ENCODE measurements around the gene AIMP2. TPM values are rescaled to one million over a fixed set of nuclear protein-coding genes. Genes with fewer than 3 reads are reported as not detected.
"Not testable (repeated sequence)": the region's sequence is repeated elsewhere in the genome, so short reads cannot be mapped to it uniquely, and the experiment has no call there.

Gene AIMP2
- total RNA-seq, 1 experiment from 2014 or later: 68.4 TPM

DNA sequence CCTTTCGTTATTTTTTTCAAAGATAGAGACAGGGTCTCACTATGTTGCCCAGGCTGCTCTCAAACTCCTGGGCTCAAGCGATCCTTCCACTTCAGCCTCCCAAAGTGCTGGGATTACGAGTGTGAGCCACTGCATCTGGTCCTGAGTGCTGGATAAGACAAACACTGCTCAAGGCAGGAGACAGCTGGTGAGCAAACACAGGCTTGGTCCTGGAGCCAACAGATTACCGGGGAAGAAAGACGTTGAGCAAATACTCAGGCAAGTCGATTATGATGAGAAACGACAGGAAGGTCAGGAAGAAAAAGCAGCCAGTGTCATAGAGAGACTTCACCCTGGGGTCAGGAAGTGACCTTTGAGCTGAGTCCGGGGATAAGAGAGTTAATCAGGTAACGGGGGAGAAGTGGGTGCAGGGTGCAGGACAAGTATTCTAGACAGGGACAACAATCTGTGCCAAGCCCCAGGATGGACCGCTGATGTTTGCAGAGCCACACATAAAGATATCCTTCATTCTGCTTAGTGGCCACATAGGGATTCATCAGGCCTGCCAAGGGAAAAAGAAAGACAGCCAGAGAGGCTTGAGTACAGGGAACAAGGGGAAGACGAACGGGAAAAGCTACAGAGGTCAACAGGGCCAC, 29.3 kb upstream of the AIMP2 start:
- POLR2A ChIA-PET (ENCODE audit: unreplicated experiment); H2AFZ ChIP-seq (ENCODE audit: low read length); H3K9ac ChIP-seq (ENCODE audit: low read length); H4K20me1 ChIP-seq (ENCODE audit: low read length); H3K27ac ChIP-seq (ENCODE audit: low read length); H3K9me3 ChIP-seq (ENCODE audit: low read length); H3K4me1 ChIP-seq (ENCODE audit: insufficient read depth, low read length); H3K9me2 ChIP-seq (replicated peaks; ENCODE audit: low read length); BruUV-seq (replicated peaks); H3F3A ChIP-seq (ENCODE audit: low read length, unreplicated experiment); H3K4me2 ChIP-seq (ENCODE audit: low read length); DNase-seq; H3K27me3 ChIP-seq (ENCODE audit: low read length); CTCF ChIA-PET; H3K4me3 ChIP-seq (ENCODE audit: low read length); H3K79me2 ChIP-seq (ENCODE audit: low read length); intact Hi-C loops (cut with micrococcal nuclease); H3K36me3 ChIP-seq (ENCODE audit: low read depth, low read length); ATAC-seq: not testable (repeated sequence)

DNA sequence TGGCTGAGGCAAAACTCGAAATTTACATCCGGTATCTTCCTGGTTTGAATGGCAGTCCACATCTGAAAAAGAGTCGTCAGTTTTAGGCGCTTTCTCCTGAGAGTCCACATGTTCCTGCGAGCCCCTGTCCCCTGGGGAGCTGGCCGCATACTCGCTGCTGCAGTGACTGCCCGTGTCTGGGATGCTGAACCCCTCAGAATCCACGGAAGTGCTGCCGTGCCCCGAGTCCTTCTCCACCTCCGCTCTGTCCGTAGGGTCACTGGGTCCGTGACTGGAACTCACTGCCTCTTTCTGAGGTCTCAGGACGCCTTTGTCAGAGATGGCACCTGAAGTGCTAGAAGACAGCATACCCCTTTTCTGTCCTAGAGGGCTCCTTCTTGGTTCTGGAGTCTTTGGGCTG, 22.0 kb upstream of the AIMP2 start:
- H3K4me1 ChIP-seq (ENCODE audit: insufficient read depth, low read length); H2AFZ ChIP-seq (ENCODE audit: low read length); H3K36me3 ChIP-seq (ENCODE audit: low read depth, low read length); H3K79me2 ChIP-seq (ENCODE audit: low read length); intact Hi-C loops (cut with micrococcal nuclease); ATAC-seq; H3K9ac ChIP-seq (ENCODE audit: low read length); H3F3A ChIP-seq (ENCODE audit: low read length, unreplicated experiment); H3K27me3 ChIP-seq (ENCODE audit: low read length); POLR2A ChIA-PET (ENCODE audit: unreplicated experiment); H3K4me2 ChIP-seq (ENCODE audit: low read length); H3K9me3 ChIP-seq (ENCODE audit: low read length); CTCF ChIA-PET; H4K20me1 ChIP-seq (ENCODE audit: low read length); H3K27ac ChIP-seq (ENCODE audit: low read length); DNase-seq; H3K4me3 ChIP-seq (ENCODE audit: low read length); H3K9me2 ChIP-seq (replicated peaks; ENCODE audit: low read length): not testable (repeated sequence)
- BruUV-seq (replicated peaks): TSS peak; percentile 46

DNA sequence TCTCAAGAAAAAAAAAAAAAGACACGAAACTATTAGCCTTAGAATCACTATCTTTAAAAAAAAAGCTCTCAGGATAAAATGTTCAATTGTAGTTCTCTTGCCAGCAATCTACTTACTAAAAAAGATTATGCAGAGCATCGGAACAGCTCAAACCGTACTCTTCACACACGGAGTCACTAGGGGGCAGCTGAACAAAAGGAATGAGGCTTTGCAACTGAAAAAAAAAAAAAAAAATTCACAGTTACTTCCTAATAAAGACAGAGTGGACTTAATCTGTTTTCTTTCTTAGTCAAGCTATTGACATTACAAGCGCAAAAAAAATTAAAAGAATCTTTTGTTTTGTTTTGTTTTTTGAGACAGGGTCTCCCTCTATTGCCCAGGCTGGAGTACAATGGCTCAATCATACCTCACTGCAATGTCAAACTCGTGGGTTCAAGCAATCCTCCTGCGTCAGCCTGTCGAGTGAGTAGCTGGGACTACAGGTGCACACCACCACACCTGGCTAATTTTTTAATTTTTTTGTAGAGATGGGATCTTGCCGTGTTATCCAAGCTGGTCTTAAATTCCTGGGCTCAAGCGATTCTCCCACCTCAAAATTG, 11.8 kb upstream of the AIMP2 start:
- no peak overlapping the region for H3K27ac ChIP-seq (ENCODE audit: low read length)
- no peak overlapping the region for H3K4me2 ChIP-seq (ENCODE audit: low read length)
- intact Hi-C loops (cut with micrococcal nuclease): loop anchor here (1.0 kb wide), 1 partner anchor 326 kb away; no protein-coding TSS in a partner anchor
- no peak overlapping the region for H3K9ac ChIP-seq (ENCODE audit: low read length)
- H3F3A ChIP-seq (ENCODE audit: low read length, unreplicated experiment): no peaks in the 10 kb centered on the region
- ATAC-seq: peak; percentile 69
- ChIA-PET POLR2A (ENCODE audit: unreplicated experiment) (interaction anchor here (0.6 to 0.7 kb wide), 3 partner anchors 13 to 120 kb away, joined by 3 to 7 read pairs (median 5); no protein-coding TSS in a partner anchor), CTCF (interaction anchor here (0.6 to 1.3 kb wide), 18 partner anchors 13 to 445 kb away, joined by 3 to 11 read pairs (median 5); no protein-coding TSS in a partner anchor)
- no peaks in the 10 kb centered on the region for H4K20me1 ChIP-seq (ENCODE audit: low read length)
- no peak for TF ChIP-seq EZH2phosphoT487 (IDR thresholded peaks at IDR 0.05; ENCODE audit: borderline replicate concordance, low read length)
- TF ChIP-seq, protein P1, sequence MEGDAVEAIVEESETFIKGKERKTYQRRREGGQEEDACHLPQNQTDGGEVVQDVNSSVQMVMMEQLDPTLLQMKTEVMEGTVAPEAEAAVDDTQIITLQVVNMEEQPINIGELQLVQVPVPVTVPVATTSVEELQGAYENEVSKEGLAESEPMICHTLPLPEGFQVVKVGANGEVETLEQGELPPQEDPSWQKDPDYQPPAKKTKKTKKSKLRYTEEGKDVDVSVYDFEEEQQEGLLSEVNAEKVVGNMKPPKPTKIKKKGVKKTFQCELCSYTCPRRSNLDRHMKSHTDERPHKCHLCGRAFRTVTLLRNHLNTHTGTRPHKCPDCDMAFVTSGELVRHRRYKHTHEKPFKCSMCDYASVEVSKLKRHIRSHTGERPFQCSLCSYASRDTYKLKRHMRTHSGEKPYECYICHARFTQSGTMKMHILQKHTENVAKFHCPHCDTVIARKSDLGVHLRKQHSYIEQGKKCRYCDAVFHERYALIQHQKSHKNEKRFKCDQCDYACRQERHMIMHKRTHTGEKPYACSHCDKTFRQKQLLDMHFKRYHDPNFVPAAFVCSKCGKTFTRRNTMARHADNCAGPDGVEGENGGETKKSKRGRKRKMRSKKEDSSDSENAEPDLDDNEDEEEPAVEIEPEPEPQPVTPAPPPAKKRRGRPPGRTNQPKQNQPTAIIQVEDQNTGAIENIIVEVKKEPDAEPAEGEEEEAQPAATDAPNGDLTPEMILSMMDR (conservative IDR thresholded peaks at IDR 0.05; ENCODE audit: low read depth, low read length): peak; percentile 81
- H3K36me3 ChIP-seq (ENCODE audit: low read depth, low read length): peaks cover 9% of the 10 kb centered on the region
- H3K4me1 ChIP-seq (ENCODE audit: insufficient read depth, low read length): peaks cover 13% of the 10 kb centered on the region
- H3K9me2 ChIP-seq (replicated peaks; ENCODE audit: low read length): no peaks in the 10 kb centered on the region
- no peaks in the 10 kb centered on the region for H3K9me3 ChIP-seq (ENCODE audit: low read length)
- no peaks in the 10 kb centered on the region for H3K79me2 ChIP-seq (ENCODE audit: low read length)
- DNase-seq: peak; percentile 72
- no peak overlapping the region for H3K4me3 ChIP-seq (ENCODE audit: low read length)
- H3K27me3 ChIP-seq (ENCODE audit: low read length): no peaks in the 10 kb centered on the region
- no TSS peak for BruUV-seq (replicated peaks)
- H2AFZ ChIP-seq (ENCODE audit: low read length): no peak overlapping the region

DNA sequence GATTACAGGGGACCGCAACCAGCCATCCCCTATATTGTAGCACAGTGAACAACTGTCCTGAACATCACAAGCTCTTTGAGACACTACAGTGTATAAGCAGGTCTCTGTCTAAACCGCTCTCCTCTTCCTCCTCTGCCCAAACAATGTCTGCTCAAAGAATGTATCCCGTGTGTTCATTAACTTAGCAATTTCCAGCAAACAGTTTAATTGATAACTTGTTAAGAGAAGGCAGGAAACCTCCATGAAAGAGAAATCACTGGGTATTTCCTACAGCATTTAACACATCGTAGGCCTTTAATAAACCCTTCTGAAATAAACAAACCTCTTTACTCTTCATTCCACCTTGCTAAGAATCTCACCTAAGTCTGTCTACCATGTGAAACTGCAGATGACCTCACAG, 1.7 kb upstream of the AIMP2 start:
- Histone ChIP-seq H3K9me3 (ENCODE audit: low read length) (no peaks in the 10 kb centered on the region), H3K27ac (ENCODE audit: low read length) (no peak overlapping the region), H3K27me3 (ENCODE audit: low read length) (no peaks in the 10 kb centered on the region), H3K36me3 (ENCODE audit: low read depth, low read length) (peaks cover 9% of the 10 kb centered on the region), H3K4me3 (ENCODE audit: low read length) (no peak overlapping the region), H3K4me1 (ENCODE audit: insufficient read depth, low read length) (peaks cover 4% of the 10 kb centered on the region; the same call in 1 of the 2 replicates), H3K4me2 (ENCODE audit: low read length) (0 out of 2 replicates have a peak overlapping the region, but pooled peaks have one; percentile 97), H2AFZ (ENCODE audit: low read length) (no peak overlapping the region), H3K79me2 (ENCODE audit: low read length) (peaks cover 46% of the 10 kb centered on the region), H3K9ac (ENCODE audit: low read length) (no peak overlapping the region), H4K20me1 (ENCODE audit: low read length) (no peaks in the 10 kb centered on the region), H3K9me2 (replicated peaks; ENCODE audit: low read length) (no peaks in the 10 kb centered on the region), H3F3A (ENCODE audit: low read length, unreplicated experiment) (no peaks in the 10 kb centered on the region)
- no peak for DNase-seq
- BruUV-seq (replicated peaks): no TSS peak
- intact Hi-C loops (cut with micrococcal nuclease): no loop called here
- TF ChIP-seq EZH2phosphoT487 (IDR thresholded peaks at IDR 0.05; ENCODE audit: borderline replicate concordance, low read length) (no peak), EZH2 (IDR thresholded peaks at IDR 0.05; ENCODE audit: low read length, unreplicated experiment) (no peak)
- TF ChIP-seq, protein P1 (conservative IDR thresholded peaks at IDR 0.05; ENCODE audit: low read depth, low read length): no peak
- POLR2A ChIA-PET (ENCODE audit: unreplicated experiment): no interaction called here
- CTCF ChIA-PET: no interaction called here
- ATAC-seq: no peak

Data from PC-3 (cell line).